ENCODE results near the gene NPHS1.
"Not testable (repeated sequence)": the region's sequence is repeated elsewhere in the genome, so short reads cannot be mapped to it uniquely, and the experiment has no call there.

The NPHS1 gene

GRCh38 chr19:35852029-35852780, at the start of gene NPHS1:
Gene NPHS1 (minus strand): TSS chr19:35852504. CDS start chr19:35851837, 667 bp downstream.
- DNase-seq = no peak

GRCh38 chr19:35901055-35901644, 48.8 kb upstream of the NPHS1 start:
- DNase-seq = no peak

GRCh38 chr19:35899547-35900214, 47.4 kb upstream of the NPHS1 start:
- peak; percentile 90 for DNase-seq

- DNase-seq = no peak
Measured at GRCh38 chr19:35898499-35898809, 46.1 kb upstream of the NPHS1 start.

GRCh38 chr19:35897706-35898451, 45.6 kb upstream of the NPHS1 start:
- no peak for DNase-seq

- no peak for DNase-seq
Measured at GRCh38 chr19:35896643-35897040, 44.3 kb upstream of the NPHS1 start.

GRCh38 chr19:35895911-35896642, 43.8 kb upstream of the NPHS1 start:
- no peak for DNase-seq

GRCh38 chr19:35894342-35894741, 42.0 kb upstream of the NPHS1 start:
- DNase-seq = no peak

GRCh38 chr19:35891819-35892218, 39.5 kb upstream of the NPHS1 start:
- not testable (repeated sequence) for DNase-seq

- no peak for DNase-seq
Measured at GRCh38 chr19:35890113-35890650, 37.9 kb upstream of the NPHS1 start.

- no peak for DNase-seq
Measured at GRCh38 chr19:35889370-35890112, 37.2 kb upstream of the NPHS1 start.

GRCh38 chr19:35888398-35888797, 36.1 kb upstream of the NPHS1 start:
- DNase-seq = no peak

- no peak for DNase-seq
Measured at GRCh38 chr19:35887197-35887596, 34.9 kb upstream of the NPHS1 start.

GRCh38 chr19:35885904-35886303, 33.6 kb upstream of the NPHS1 start:
- no peak for DNase-seq

GRCh38 chr19:35885225-35885738, 33.0 kb upstream of the NPHS1 start:
- DNase-seq = no peak

- DNase-seq = no peak
Measured at GRCh38 chr19:35883882-35884281, 31.6 kb upstream of the NPHS1 start.

- DNase-seq = no peak
Measured at GRCh38 chr19:35882114-35882832, 30.0 kb upstream of the NPHS1 start.

- peak; percentile 94 for DNase-seq
Measured at GRCh38 chr19:35879770-35880317, 27.5 kb upstream of the NPHS1 start.

- no peak for DNase-seq
Measured at GRCh38 chr19:35879068-35879467, 26.8 kb upstream of the NPHS1 start.

GRCh38 chr19:35874392-35874930, 22.2 kb upstream of the NPHS1 start:
- no peak for DNase-seq
